B cell (primary cell): ENCODE data around the gene AAR2.

ENCODE experiments used
- EZH2 ChIP-seq: IDR thresholded peaks from 2 replicates; pipeline ENCODE4 v1.6.1; 2012; ENCODE audit warnings: borderline replicate concordance, low read depth, mild to moderate bottlenecking, moderate library complexity, low read length; ENCODE audit not compliant: insufficient read depth, poor library complexity, severe bottlenecking
- TF ChIP-seq, protein P1 (sequence below): fragments of 200-600 bp; IDR thresholded peaks from one replicate; pipeline ENCODE4 v1.8.0; 2022; ENCODE audit warnings: antibody characterized with exemption, mild to moderate bottlenecking

GRCh38 chr20:36235892-36236785, at the start of gene AAR2:
- TF ChIP-seq, protein P1, sequence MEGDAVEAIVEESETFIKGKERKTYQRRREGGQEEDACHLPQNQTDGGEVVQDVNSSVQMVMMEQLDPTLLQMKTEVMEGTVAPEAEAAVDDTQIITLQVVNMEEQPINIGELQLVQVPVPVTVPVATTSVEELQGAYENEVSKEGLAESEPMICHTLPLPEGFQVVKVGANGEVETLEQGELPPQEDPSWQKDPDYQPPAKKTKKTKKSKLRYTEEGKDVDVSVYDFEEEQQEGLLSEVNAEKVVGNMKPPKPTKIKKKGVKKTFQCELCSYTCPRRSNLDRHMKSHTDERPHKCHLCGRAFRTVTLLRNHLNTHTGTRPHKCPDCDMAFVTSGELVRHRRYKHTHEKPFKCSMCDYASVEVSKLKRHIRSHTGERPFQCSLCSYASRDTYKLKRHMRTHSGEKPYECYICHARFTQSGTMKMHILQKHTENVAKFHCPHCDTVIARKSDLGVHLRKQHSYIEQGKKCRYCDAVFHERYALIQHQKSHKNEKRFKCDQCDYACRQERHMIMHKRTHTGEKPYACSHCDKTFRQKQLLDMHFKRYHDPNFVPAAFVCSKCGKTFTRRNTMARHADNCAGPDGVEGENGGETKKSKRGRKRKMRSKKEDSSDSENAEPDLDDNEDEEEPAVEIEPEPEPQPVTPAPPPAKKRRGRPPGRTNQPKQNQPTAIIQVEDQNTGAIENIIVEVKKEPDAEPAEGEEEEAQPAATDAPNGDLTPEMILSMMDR, result no peak
- no peak for TF ChIP-seq EZH2
